Glutamatergic neuron (in vitro differentiated cells): Measurements from ENCODE around the gene EIF5A2. TPM values are rescaled to one million over a fixed set of nuclear protein-coding genes. Genes with fewer than 3 reads are reported as not detected.

Experiments used
- DNase-seq: peaks from one replicate; pipeline ENCODE4 v3.0.0; 2022
- H3K27ac Mint-ChIP-seq: one replicate; pipeline ENCODE4 v1.8.0; 2020; ENCODE audit warnings: mild to moderate bottlenecking, mixed read lengths, inconsistent platforms; ENCODE audit not compliant: unreplicated experiment
- H3K27me3 Mint-ChIP-seq: one replicate; pipeline ENCODE4 v1.8.0; 2020; ENCODE audit warnings: mild to moderate bottlenecking, moderate library complexity, mixed read lengths, inconsistent platforms; ENCODE audit not compliant: unreplicated experiment
- H3K36me3 Mint-ChIP-seq: one replicate; pipeline ENCODE4 v1.8.0; 2020; ENCODE audit warnings: mild to moderate bottlenecking, mixed read lengths, inconsistent platforms; ENCODE audit not compliant: unreplicated experiment
- H3K4me1 Mint-ChIP-seq: one replicate; pipeline ENCODE4 v1.8.0; 2020; ENCODE audit warnings: mild to moderate bottlenecking, low read depth, mixed read lengths, inconsistent platforms; ENCODE audit not compliant: unreplicated experiment
- H3K4me3 Mint-ChIP-seq: one replicate; pipeline ENCODE4 v1.8.0; 2020; ENCODE audit warnings: mild to moderate bottlenecking, mixed read lengths, inconsistent platforms; ENCODE audit not compliant: unreplicated experiment
- H3K9me3 Mint-ChIP-seq: one replicate; pipeline ENCODE4 v1.8.0; 2020; ENCODE audit warnings: mild to moderate bottlenecking, moderate library complexity, mixed read lengths, inconsistent platforms; ENCODE audit not compliant: unreplicated experiment
- total RNA-seq: library from RNA; stranded (reverse); fragmentation: NEBNext Ultra II Directional; extraction: Animal tissue kit (Norgen Biotek cat#: 25700); gene quantifications from one replicate; pipeline ENCODE4 v1.2.1, GENCODE V29; 2021; ENCODE audit not compliant: unreplicated experiment
- TF ChIP-seq, protein P1 (sequence below): fragments of 200-600 bp; sonication (generic); IDR thresholded peaks from one replicate; pipeline ENCODE4 v1.5.0; 2021; ENCODE audit not compliant: partially characterized antibody, unreplicated experiment

EIF5A2 gene
- total RNA-seq, 1 donor from 2014 or later: 10.2 TPM

DNA sequence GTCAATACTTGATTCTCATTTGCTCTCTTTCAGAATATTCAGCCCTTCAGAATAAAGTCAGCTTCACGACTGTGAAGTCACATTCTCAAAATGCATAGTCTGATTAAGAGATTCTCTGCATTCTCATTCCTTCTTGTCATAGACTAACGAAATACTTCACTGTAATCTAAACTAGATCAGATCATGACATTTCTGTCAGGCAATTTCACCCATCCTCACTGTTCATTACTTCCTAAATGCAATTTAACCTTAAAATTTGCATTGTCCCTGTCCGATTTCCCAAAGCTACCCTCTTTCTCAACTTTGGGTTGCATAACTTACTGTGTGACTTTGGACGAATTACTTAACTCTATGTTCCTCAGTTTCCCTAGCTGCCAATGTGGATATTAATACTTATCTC, 44.6 kb downstream of the EIF5A2 start:
- TF ChIP-seq, protein P1, sequence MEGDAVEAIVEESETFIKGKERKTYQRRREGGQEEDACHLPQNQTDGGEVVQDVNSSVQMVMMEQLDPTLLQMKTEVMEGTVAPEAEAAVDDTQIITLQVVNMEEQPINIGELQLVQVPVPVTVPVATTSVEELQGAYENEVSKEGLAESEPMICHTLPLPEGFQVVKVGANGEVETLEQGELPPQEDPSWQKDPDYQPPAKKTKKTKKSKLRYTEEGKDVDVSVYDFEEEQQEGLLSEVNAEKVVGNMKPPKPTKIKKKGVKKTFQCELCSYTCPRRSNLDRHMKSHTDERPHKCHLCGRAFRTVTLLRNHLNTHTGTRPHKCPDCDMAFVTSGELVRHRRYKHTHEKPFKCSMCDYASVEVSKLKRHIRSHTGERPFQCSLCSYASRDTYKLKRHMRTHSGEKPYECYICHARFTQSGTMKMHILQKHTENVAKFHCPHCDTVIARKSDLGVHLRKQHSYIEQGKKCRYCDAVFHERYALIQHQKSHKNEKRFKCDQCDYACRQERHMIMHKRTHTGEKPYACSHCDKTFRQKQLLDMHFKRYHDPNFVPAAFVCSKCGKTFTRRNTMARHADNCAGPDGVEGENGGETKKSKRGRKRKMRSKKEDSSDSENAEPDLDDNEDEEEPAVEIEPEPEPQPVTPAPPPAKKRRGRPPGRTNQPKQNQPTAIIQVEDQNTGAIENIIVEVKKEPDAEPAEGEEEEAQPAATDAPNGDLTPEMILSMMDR: no peak
- no peak overlapping the region for H3K4me3 Mint-ChIP-seq
- peaks cover 7% of the 10 kb centered on the region for H3K4me1 Mint-ChIP-seq
- H3K27ac Mint-ChIP-seq: no peak overlapping the region
- no peaks in the 10 kb centered on the region for H3K36me3 Mint-ChIP-seq
- H3K27me3 Mint-ChIP-seq: peaks cover 4% of the 10 kb centered on the region
- no peak for DNase-seq
- H3K9me3 Mint-ChIP-seq: no peaks in the 10 kb centered on the region

DNA sequence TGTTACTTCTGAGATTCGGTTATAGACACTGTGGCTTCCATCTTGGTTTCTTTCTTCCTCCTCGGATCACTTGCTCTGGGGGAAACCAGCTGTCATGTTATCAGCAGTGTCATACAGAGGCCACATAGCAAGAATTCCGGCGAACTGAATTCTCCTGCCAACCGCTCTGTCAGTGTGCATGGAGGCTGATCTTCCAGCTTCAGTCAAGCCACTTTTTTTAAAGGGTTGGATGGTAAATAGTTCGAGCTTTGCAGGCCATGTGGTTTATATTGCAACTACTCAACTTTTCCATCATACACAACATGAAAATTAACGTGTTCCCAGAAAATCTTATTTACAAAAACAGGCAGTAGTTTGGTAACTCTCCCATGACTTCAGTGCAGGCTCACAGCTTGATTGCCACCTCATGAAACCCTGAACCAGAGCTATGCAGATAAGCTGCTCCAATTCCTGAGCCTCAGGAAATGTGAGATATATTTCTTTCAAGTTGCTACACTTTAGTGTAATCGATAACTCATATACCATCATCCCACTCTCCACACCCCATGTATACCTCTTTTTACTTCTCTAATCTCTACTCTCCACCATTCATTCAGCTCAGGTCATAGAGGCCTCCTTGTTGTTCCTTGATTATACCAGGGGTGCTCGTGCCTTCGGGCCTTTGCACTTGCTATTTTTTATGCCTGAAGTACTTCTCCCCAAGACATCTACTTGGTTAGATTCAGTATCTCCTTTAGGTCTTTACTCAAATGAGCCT, 45.6 kb downstream of the EIF5A2 start:
- Mint-ChIP-seq H3K27ac (no peak overlapping the region), H3K36me3 (no peaks in the 10 kb centered on the region), H3K4me3 (no peak overlapping the region), H3K9me3 (no peaks in the 10 kb centered on the region), H3K27me3 (peaks cover 4% of the 10 kb centered on the region), H3K4me1 (peaks cover 7% of the 10 kb centered on the region)
- TF ChIP-seq, protein P1: no peak
- no peak for DNase-seq

DNA sequence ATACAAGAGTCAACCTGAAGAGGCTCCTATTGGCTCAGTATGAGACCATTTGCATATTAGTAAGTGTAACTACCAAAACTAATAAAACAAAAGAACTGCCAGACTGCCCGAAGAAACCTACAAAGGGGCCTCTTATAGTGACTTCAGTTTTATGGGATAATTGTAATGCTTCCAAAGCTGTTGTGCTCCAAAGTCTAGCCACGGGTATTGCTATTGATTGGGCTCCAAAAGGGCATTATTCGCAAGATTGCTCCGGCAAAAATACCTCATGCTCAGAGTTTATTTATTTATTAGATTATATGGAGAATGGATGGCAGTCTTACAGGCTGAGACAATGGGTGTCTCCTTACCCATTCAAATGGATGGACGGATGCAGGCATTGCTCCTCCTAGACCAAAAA, 49.8 kb downstream of the EIF5A2 start:
- H3K4me1 Mint-ChIP-seq: no peaks in the 10 kb centered on the region

DNA sequence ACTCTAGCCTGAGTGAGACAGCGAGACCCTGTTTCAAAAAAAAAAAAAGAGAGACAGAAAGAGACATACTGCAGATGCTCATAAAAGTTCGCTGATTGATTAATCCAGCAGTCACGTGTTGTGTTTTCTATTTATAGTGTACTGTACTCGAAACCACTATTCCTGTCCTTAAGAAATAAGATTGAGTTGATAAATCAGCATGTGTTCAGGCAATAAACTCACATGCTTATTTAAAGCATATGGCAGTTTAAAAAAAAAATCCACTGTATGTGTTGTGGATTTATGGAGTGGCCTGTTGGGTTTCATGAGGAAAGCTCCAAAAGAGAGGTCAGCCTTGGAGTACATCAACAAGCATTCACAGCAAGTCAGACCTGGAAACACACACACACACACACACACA, 56.1 kb downstream of the EIF5A2 start:
- H3K4me1 Mint-ChIP-seq: no peaks in the 10 kb centered on the region
- H3K9me3 Mint-ChIP-seq: no peaks in the 10 kb centered on the region
- no peaks in the 10 kb centered on the region for H3K27me3 Mint-ChIP-seq
- TF ChIP-seq, protein P1: no peak
- H3K27ac Mint-ChIP-seq: peak overlapping the region; percentile 13
- H3K4me3 Mint-ChIP-seq: no peak overlapping the region
- DNase-seq: no peak
- H3K36me3 Mint-ChIP-seq: no peaks in the 10 kb centered on the region

More for the DNA sequence above, 49.8 kb downstream of the EIF5A2 start:
- TF ChIP-seq, protein P1: no peak
- DNase-seq: no peak
- Mint-ChIP-seq H3K27ac (no peak overlapping the region), H3K36me3 (no peaks in the 10 kb centered on the region), H3K4me3 (no peak overlapping the region), H3K27me3 (peaks cover 4% of the 10 kb centered on the region), H3K9me3 (no peaks in the 10 kb centered on the region)

DNA sequence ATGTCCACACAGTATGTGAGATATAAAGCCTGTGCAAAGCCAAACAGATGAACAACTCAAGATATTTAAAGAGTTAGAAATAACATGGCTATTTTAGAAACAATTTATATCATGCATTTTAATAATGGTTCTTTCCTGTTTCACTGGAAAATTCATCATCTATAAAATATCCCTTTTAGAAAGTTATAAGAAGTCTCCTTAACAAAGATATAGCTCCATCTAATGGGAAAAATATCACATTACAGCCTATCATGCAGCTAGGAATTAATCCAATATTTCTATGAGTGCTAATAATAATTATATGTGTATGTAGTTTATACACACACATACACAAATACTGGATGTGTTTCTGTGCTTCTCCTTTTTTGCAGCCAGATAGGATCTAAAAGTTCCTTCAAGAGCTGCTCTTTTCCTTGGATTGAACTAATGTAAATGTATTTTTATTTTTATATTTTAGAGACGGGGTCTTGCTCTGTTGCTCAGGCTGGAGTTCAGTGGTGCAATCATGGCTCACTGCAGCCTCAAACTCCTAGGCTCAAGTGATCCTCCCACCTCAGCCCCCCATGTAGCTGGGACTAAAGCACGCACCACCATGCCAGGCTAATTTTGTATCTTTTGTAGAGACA, 60.0 kb downstream of the EIF5A2 start:
- Mint-ChIP-seq H3K27me3 (no peaks in the 10 kb centered on the region), H3K4me1 (no peaks in the 10 kb centered on the region), H3K9me3 (no peaks in the 10 kb centered on the region), H3K27ac (no peak overlapping the region), H3K4me3 (no peak overlapping the region), H3K36me3 (no peaks in the 10 kb centered on the region)
- TF ChIP-seq, protein P1: no peak
- no peak for DNase-seq
